ENCODE measurements around the gene RNF224.

RNF224 gene

DNA sequence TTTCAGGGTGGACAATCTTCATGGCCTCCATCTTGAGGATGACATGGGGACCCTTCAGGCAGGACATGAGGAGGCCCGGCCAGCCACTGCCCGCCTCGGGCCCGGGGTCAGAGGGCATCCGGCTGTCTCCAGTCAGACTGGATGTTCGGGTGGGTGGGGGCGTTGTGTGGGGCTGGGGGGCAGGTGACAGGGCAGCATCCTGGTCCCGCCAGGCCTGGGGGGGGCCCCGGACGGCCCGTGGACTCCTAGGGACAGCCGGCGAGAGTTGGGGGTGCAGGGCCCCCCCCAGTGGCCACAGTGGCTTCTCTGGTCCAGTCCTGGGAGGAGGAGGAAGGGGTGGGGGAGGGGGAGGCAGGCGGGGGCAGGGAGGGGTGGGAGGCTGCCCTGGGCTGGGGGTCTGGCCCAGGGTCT lies 6.2 kb upstream of the RNF224 start:
- no peaks in the 10 kb centered on the region for H3K9me3 ChIP-seq (ENCODE audit: insufficient read depth, low read length)
- H3K4me2 ChIP-seq (ENCODE audit: low read depth, low read length, poor library complexity, severe bottlenecking) = no peak overlapping the region
- H3K9me2 ChIP-seq (replicated peaks; ENCODE audit: insufficient read depth, low read length) = no peaks in the 10 kb centered on the region
- no peak overlapping the region for H3K9ac ChIP-seq (ENCODE audit: low read length)
- no peaks in the 10 kb centered on the region for H3F3A ChIP-seq (ENCODE audit: insufficient read depth)
- H4K20me1 ChIP-seq (ENCODE audit: low read depth, low read length) = no peaks in the 10 kb centered on the region
- no peak overlapping the region for H3K4me3 ChIP-seq (ENCODE audit: insufficient read depth, low read length, poor library complexity, severe bottlenecking)
- no peak overlapping the region for H2AFZ ChIP-seq (ENCODE audit: low read depth, low read length, severe bottlenecking)
- no peak overlapping the region for H3K27ac ChIP-seq (ENCODE audit: low read depth, low read length)
- H3K79me2 ChIP-seq (ENCODE audit: insufficient read depth, low read length) = no peaks in the 10 kb centered on the region
- no peaks in the 10 kb centered on the region for H3K27me3 ChIP-seq (ENCODE audit: low read length)
- H3K36me3 ChIP-seq (ENCODE audit: low read length) = no peaks in the 10 kb centered on the region
- TF ChIP-seq EZH2phosphoT487 (conservative IDR thresholded peaks at IDR 0.05; ENCODE audit: low read length) = no peak
- TF ChIP-seq, protein P1, sequence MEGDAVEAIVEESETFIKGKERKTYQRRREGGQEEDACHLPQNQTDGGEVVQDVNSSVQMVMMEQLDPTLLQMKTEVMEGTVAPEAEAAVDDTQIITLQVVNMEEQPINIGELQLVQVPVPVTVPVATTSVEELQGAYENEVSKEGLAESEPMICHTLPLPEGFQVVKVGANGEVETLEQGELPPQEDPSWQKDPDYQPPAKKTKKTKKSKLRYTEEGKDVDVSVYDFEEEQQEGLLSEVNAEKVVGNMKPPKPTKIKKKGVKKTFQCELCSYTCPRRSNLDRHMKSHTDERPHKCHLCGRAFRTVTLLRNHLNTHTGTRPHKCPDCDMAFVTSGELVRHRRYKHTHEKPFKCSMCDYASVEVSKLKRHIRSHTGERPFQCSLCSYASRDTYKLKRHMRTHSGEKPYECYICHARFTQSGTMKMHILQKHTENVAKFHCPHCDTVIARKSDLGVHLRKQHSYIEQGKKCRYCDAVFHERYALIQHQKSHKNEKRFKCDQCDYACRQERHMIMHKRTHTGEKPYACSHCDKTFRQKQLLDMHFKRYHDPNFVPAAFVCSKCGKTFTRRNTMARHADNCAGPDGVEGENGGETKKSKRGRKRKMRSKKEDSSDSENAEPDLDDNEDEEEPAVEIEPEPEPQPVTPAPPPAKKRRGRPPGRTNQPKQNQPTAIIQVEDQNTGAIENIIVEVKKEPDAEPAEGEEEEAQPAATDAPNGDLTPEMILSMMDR (IDR thresholded peaks at IDR 0.05; ENCODE audit: insufficient read depth, low read length, poor library complexity, severe bottlenecking) = no peak

DNA sequence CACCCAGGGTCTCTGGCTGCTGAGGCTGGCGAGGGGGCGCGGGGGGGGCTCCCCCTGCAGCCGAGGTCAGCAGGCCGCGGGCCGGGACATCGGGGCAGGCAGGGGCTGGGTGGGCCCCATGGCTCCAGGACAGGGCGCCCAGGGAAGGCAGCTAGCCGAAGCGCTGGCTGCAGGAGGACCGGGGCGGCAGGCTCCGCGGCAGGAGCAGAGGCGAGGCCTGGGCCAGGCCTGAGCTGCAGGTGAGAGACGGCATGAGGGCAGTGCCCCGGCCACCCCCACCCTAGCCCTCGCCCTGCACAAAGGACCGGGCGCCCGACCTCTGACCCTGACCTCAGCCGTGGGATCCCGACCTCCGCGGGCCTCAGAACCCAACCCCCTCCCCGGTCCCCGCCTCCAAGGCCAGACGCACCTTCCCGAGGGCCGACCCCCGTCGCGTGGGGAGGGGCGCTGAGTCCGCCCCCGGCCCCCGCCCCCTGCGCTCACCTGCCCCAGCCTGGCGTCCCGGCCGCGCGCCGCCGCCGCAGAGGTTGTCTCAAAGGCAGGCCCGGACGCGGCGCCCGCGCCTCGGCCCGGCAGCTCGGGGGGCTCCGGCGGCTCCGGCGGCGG lies 5.7 kb upstream of the RNF224 start:
- Histone ChIP-seq H3K9ac (ENCODE audit: low read length) (no peak overlapping the region), H3K4me3 (ENCODE audit: insufficient read depth, low read length, poor library complexity, severe bottlenecking) (peak overlapping the region; percentile 26), H3K27me3 (ENCODE audit: low read length) (no peaks in the 10 kb centered on the region), H4K20me1 (ENCODE audit: low read depth, low read length) (no peaks in the 10 kb centered on the region), H3K79me2 (ENCODE audit: insufficient read depth, low read length) (no peaks in the 10 kb centered on the region), H3K27ac (ENCODE audit: low read depth, low read length) (no peak overlapping the region), H3K9me2 (replicated peaks; ENCODE audit: insufficient read depth, low read length) (no peaks in the 10 kb centered on the region), H3K4me2 (ENCODE audit: low read depth, low read length, poor library complexity, severe bottlenecking) (peak overlapping the region; percentile 43), H3K9me3 (ENCODE audit: insufficient read depth, low read length) (no peaks in the 10 kb centered on the region), H2AFZ (ENCODE audit: low read depth, low read length, severe bottlenecking) (no peak overlapping the region), H3K36me3 (ENCODE audit: low read length) (no peaks in the 10 kb centered on the region), H3F3A (ENCODE audit: insufficient read depth) (no peaks in the 10 kb centered on the region)
- TF ChIP-seq, protein P1 (IDR thresholded peaks at IDR 0.05; ENCODE audit: insufficient read depth, low read length, poor library complexity, severe bottlenecking) = no peak
- TF ChIP-seq EZH2phosphoT487 (conservative IDR thresholded peaks at IDR 0.05; ENCODE audit: low read length) = no peak

DNA sequence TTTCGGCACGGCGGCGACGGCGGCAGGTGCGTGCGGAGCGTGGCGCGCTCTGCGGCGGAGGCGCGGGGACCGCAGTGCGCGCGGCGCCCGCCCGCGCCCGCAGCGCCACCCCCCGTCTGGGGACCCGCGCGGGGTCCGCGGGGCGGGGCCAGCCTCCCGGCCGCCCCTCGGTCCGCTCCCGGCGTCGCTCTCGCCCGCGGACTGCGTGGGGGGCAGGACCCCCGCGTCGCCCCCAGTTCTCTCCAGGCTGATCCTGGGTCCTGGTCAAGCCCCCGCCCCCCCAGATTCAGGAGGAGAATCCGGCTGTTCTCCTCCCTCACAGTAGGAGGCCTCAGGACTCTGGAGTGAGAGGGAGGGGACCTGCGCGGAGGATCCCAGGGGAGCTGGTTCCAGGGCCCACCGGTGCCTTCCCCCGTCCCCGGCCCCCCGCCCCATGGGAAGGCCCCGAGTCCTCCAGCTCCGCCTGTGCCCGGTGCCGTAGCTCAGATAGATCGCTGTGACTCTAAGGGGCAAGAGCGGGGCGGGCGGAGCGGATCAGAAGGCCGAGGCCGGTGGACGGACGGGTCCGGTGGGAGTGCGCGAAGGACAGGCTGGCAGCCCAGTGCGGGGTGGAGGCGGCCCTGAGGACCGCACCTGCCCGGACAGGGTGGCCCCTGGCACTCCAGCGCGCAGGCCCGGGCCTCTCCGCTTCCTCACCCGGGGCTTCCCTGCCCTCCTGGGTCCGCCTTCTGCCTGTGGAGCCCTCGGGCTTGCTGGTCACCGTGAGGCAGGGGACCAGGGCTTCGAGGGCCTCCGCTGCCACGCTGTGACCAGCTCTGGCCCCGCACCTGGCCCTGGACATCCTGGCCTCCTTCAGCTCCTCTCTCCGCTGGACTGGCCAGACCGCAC lies 4.9 kb upstream of the RNF224 start, which contains the start of gene RNF208:
Gene RNF208 (minus strand): TSS at position 51 of the 888 bp plus-strand sequence. CDS start 1,028 bp downstream, outside the sequence.
- no peak within 1 kb of the TSS for H2AFZ ChIP-seq (ENCODE audit: low read depth, low read length, severe bottlenecking)
- no peak for TF ChIP-seq EZH2phosphoT487 (conservative IDR thresholded peaks at IDR 0.05; ENCODE audit: low read length)
- TF ChIP-seq, protein P1 (IDR thresholded peaks at IDR 0.05; ENCODE audit: insufficient read depth, low read length, poor library complexity, severe bottlenecking) = no peak

More for the DNA sequence above, 4.9 kb upstream of the RNF224 start, which contains the start of gene RNF208:
- Histone ChIP-seq H3F3A (ENCODE audit: insufficient read depth) (no peaks in the 10 kb centered on the region), H3K9me3 (ENCODE audit: insufficient read depth, low read length) (no peaks in the 10 kb centered on the region), H3K27me3 (ENCODE audit: low read length) (no peaks in the 10 kb centered on the region), H3K79me2 (ENCODE audit: insufficient read depth, low read length) (no peaks in the 10 kb centered on the region), H3K36me3 (ENCODE audit: low read length) (no peaks in the 10 kb centered on the region), H3K4me3 (ENCODE audit: insufficient read depth, low read length, poor library complexity, severe bottlenecking) (peak within 1 kb of the TSS; percentile 87), H4K20me1 (ENCODE audit: low read depth, low read length) (no peaks in the 10 kb centered on the region), H3K9ac (ENCODE audit: low read length) (peak within 1 kb of the TSS; percentile 97), H3K27ac (ENCODE audit: low read depth, low read length) (0 out of 2 replicates have a peak within 1 kb of the TSS, but pooled peaks have one; percentile 4), H3K9me2 (replicated peaks; ENCODE audit: insufficient read depth, low read length) (no peaks in the 10 kb centered on the region), H3K4me2 (ENCODE audit: low read depth, low read length, poor library complexity, severe bottlenecking) (peak within 1 kb of the TSS; percentile 71)

Data from SU-DHL-6 (cell line).